Pons (tissue), 1 donor: ENCODE results near the gene WNT9A.
"Not testable (repeated sequence)": the region's sequence is repeated elsewhere in the genome, so short reads cannot be mapped to it uniquely, and the experiment has no call there.

Experiments
- DNase-seq: peaks from one replicate; pipeline ENCODE4 v3.0.0-alpha.2; 2016; ENCODE audit warnings: low spot score

Gene WNT9A

DNA sequence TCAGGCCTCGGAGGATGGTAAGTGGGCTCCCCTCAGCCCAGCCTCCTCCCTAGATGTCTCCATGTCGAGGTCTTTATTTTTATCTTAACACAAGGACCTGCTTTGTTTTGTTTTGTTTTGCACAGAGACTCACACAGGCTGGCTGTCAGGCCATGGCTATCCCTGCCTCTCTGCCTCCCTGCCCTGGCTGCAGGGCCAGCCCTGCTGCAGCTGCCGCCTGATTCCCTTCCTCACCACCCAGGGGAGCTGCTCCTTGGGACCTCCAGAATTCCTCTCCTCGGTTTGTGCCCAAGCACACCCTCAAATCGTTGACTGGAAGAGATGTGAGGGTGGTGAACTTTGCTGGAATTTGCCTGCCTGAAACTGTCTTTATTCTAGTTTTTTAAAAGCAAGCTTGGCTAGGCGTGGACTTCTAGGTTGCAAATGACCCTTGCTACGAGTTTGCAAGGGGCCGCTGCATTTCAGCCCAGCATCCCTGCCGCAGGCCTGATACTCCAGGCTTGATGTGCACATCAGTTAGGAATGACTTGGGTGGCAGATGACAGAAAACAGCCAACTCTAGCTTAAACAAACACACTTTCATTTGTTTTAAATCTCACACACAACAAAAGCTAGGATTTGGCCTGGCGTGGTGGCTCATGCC, 37.1 kb downstream of the WNT9A start:
- peak; percentile 58 for DNase-seq

- not testable (repeated sequence) for DNase-seq
Measured at GRCh38 chr1:227909923-227910328, 37.8 kb downstream of the WNT9A start.

GRCh38 chr1:227909188-227909587, 38.5 kb downstream of the WNT9A start:
- DNase-seq: no peak

DNA sequence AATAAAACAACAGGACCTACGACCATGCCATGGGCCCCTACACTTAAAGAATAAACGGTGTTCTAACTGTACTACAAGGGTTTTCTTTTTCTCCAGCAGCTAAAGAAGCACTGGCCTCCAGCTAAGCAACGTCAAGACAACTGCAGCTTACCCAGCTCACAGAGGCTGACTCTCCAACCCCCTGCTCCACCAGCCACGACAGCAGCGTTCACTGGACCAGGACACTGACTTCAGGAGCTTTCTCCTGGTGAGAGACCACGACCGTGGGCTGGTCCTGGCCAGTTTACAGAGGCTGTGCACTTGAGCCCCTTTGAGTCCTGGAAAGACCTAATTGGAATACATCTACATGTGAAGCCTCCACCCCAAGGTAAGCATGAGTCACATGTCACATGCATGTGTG, 39.4 kb downstream of the WNT9A start:
- no peak for DNase-seq

DNA sequence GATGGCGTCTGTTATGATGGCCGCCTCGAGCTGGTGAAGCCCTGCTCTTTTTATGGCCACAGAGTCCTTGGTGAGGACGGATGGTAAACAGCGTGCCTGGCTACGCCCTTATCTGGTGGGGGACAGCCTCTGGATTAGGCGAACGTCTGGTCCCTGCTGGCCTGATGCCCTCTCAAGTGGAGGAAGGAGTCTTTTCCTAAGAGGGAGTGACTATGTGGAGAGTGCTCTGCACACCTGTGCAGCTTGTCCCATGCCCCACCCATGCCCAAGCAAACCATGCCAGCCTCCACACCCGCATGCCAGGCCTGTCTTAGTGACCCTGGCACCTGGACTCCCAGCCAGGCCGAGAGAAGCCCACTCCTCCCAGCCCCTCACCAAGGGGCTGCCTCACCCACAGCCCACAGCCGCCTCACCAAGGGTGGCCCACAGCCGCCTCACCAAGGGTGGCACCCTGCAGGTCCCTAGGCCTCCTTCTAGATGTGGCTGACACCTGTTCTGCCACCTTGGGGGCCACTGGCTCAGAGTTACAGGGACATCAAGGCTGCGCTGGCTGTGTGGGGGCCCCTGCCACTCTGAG, 40.2 kb downstream of the WNT9A start:
- DNase-seq: no peak

GRCh38 chr1:227906550-227907071, 41.1 kb downstream of the WNT9A start:
- no peak for DNase-seq

- no peak for DNase-seq
Measured at GRCh38 chr1:227905573-227906487, 41.9 kb downstream of the WNT9A start.

DNA sequence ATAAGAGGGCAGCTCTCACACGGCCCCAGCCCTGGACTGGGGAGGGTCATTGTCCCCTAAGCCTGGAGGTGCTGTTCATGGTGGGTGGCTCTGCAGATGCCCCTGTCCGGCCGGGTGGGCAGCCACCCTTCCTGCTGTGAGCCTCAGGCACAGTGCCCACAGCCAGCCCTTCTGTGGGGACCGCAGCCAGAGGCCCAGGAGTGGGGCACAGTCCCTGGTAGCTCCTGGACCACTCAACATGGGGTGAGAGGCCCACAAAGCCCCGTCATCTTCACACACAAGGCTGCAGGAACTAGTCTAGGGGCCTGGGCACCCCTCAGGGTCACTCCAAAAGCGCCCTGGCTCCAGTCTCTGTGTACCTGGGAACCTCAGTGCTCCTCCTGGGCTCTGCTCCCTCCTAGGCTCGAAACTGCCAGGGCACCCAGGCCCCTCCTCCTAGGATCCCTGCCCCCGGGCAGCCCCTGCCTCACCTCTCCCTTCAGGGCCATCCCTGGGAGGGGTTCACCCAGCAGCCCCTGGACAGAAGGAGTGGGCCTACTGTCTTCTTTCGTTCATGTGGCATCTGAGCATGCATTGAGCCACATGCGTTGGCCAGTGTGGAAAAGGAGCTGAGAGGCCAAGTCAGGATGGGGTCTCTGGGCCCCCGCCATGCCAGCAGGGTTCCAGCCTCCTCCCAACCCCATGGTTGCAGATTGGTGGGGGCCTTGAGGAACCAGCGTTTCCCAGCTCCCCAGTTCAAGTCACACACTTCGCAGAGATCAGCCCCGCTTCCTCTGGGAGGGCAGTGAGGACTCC, 43.0 kb downstream of the WNT9A start:
- no peak for DNase-seq

DNA sequence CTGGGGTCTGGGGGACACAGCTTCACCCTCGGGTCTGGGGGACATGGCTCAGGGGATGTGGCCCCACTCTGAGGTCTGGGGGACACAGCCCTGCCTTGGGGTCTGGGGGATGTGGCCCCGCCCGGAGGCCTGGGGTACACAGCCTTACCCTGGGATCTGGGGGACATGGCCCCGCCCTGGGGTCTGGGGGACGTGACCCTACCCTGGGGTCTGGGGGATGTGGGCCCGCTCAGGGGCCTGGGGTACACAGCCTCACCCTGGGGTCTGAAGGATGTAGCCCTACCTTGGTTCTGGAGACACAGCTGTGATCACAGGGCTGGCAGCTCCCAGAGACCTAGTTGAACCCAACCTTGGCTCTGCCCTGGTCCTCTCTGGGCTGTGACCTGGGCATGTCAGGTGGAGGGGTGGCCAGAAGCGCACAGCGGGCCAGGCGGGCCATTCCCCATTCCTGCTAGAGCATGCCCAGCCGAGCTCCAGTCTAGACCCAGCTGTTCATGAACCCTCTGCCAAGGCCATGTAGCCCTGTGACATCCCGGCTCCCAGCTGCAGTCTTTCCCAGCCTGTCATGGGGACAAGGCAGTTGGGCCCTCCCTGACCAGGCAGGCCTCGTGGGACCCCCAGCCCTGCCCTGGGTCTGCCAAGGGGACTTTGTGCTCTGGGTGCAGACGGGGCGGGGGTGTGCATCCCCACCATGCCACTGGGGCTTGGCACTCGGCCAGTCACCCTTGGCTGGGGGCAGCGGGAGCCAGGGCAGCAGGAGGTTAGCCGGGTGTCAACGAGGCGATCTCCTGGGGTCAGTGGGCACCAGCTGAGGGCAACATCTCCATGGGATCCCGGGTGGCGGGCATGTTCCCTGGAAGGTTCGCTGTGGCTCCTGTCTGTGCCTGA, 43.9 kb downstream of the WNT9A start:
- DNase-seq: peak; percentile 46

DNA sequence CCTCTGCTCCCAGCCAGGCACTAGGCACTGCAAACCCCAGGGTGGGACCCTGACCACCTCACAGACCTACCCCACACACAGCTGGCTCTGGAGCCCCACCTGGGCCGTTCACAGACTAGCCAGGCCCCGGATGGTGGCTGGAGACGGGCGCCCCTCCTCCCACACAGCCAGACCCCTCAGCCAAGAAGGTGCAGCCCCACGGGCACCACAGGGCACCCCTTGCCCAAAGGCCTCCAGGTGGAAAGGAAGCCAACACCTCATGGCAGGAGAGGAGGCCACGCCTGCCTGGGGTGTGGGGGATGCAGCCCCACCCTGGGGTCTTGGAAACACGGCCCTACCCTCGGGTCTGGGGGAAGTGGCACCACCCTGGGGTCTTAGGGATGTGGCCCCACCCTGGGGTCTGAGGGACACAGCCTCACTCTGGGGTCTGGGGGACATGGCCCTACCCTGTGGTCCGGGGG, 44.6 kb downstream of the WNT9A start:
- no peak for DNase-seq

- no peak for DNase-seq
Measured at GRCh38 chr1:227902641-227902990, 45.1 kb downstream of the WNT9A start.

- DNase-seq: no peak
Measured at GRCh38 chr1:227901906-227902640, 45.7 kb downstream of the WNT9A start.

- no peak for DNase-seq
Measured at GRCh38 chr1:227901239-227901905, 46.4 kb downstream of the WNT9A start.

- no peak for DNase-seq
Measured at GRCh38 chr1:227900571-227901051, 47.1 kb downstream of the WNT9A start.

DNA sequence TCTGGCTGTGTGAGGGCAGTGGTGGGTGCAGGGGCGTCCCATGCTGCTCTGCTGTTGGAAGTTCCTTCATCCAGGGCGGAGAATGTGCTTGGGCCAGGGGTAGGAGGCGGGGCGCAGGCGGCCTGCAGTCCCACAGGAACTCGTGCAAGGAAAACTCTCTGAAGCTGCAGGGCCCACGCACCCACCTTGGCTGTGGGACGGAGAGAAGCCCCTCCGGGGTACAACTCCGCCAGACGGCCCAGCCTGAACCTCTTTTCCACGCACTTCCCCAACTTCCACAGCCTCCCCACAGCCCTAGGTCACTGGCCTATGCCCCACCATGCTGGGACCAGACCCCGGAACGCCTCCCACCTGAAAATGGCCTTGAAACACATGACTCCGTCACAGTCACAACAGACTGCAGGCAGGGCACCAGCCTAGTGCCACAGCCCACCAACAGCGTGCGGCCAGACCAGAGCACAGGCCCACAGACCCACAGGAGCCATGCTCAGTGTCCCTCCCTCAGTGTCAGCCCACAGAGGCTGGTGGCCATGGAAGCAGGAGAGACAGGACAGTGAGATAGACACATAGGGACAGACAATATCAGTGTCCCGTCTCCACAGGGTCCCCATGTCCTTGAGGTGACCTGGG, 47.8 kb downstream of the WNT9A start:
- no peak for DNase-seq

- DNase-seq: no peak
Measured at GRCh38 chr1:227899141-227899819, 48.5 kb downstream of the WNT9A start.

DNA sequence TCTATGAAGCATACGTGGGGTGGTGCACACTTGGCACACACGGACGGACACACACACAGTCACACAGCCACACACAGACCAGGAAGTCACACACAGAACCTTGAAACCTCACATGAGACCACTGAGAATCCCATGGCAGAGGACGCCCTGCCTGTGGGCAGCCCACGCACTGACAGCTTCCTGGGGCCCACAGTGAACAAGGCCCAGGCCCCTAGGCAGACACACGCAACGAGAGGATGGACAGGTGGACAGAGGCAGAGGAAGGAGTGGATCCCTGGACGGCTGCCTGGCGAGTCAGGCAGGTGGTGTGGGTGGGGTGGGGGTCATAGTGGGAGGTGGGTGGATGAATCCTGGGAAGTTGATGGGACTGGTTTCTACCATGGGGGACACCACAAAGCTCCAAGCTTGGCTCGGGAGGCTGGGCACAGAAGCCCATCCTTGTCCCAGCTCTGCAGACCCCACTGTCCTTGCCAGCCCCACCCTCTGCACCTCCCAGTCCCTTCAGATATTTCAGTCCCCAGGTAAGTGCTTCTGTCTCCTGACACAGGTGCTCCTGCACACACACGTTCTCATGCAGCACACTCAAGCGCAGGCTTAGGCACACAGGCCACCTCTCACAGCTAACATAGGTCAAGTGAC, 49.1 kb downstream of the WNT9A start:
- no peak for DNase-seq
